ENCODE results near the gene CCDC85C.

Gene CCDC85C

DNA sequence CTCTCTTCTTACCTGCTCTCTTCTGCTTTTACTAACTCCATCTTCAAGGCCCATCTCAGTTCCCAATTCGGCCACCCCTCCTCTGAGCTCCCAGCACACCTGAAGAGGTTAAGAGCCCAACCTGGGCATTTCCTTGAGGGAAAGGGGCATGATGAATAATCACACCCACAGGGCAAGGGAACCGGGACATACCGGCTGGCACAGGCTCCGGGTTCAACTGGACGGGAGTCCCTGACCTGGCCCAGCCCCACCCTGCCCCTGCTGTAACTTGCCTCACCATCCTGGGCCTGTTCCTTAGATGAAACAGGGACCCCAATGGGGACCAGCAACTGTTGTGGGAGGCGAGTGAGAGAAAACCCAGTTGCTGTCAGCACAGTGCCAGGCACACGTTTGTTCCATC lies 8.5 kb downstream of the CCDC85C start:
- no peak for DNase-seq (ENCODE audit: low read depth)
- TF ChIP-seq, protein P1, sequence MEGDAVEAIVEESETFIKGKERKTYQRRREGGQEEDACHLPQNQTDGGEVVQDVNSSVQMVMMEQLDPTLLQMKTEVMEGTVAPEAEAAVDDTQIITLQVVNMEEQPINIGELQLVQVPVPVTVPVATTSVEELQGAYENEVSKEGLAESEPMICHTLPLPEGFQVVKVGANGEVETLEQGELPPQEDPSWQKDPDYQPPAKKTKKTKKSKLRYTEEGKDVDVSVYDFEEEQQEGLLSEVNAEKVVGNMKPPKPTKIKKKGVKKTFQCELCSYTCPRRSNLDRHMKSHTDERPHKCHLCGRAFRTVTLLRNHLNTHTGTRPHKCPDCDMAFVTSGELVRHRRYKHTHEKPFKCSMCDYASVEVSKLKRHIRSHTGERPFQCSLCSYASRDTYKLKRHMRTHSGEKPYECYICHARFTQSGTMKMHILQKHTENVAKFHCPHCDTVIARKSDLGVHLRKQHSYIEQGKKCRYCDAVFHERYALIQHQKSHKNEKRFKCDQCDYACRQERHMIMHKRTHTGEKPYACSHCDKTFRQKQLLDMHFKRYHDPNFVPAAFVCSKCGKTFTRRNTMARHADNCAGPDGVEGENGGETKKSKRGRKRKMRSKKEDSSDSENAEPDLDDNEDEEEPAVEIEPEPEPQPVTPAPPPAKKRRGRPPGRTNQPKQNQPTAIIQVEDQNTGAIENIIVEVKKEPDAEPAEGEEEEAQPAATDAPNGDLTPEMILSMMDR (IDR thresholded peaks at IDR 0.05; ENCODE audit: low read length, missing control alignments): no peak
- H3K4me3 ChIP-seq (replicated peaks; ENCODE audit: low read depth, low read length): no peak overlapping the region

DNA sequence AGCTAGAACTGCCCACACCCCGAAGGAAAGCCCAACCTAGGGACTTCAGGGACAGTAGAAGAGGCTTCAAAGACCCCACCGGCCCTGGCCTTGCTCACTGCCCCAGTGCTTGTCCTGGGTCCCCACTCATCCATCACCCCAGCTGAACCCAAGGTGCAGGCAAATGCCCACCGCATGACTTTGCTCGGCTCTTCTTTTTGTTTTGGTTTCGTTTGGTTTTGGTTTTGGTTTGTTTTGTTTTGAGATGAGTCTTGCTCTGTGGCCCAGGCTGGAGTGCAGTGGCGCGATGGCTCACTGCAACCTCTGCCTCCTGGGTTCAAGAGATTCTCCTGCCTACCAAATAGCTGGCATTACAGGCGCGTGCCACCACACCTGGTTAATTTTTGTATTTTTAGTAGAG lies 9.0 kb downstream of the CCDC85C start:
- no peak overlapping the region for H3K4me3 ChIP-seq (replicated peaks; ENCODE audit: low read depth, low read length)
- TF ChIP-seq, protein P1 (IDR thresholded peaks at IDR 0.05; ENCODE audit: low read length, missing control alignments): no peak
- DNase-seq (ENCODE audit: low read depth): no peak

DNA sequence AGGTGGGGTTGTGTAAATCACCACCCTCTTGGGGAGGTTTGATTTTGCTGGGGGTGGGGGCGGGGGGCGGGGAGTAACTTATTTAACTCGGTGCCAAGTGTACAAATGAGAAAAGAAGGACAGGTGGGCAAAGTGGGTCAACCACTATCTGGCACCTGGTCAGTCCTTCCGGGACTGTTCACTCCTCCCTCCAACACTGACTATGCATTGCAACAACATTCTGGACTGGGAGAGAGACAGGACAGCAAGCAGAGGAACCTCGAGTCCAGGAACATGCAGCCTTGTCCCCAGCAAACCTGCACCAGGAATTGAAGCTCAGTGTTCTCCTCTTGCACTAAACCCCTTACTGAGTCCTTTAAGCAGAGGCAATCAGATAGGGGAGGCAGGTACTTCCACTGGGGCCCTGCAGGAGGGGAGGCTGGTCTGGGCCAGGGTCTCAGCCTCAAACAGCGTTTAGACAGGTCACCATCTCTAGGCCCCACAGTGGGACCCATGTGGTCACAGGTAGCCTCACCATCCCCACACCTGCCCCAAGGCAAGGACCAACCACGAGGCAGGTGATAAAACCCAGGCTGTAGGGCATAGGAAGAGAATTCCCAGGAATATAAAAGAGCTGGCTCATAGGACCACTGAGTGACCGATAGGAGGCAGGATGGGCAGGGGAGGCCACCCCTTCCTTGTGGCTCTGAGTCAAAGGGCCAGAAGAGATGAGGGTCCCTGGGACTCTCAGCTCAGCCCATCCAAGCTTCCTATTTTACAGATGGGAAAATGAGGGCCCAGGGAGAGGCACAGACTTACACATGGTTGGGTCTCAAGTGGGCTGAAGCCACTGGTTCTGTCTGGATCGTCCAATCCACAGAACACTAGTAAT lies 9.8 kb downstream of the CCDC85C start:
- no peak for DNase-seq (ENCODE audit: low read depth)
- TF ChIP-seq, protein P1 (IDR thresholded peaks at IDR 0.05; ENCODE audit: low read length, missing control alignments): no peak
- H3K4me3 ChIP-seq (replicated peaks; ENCODE audit: low read depth, low read length): no peak overlapping the region

DNA sequence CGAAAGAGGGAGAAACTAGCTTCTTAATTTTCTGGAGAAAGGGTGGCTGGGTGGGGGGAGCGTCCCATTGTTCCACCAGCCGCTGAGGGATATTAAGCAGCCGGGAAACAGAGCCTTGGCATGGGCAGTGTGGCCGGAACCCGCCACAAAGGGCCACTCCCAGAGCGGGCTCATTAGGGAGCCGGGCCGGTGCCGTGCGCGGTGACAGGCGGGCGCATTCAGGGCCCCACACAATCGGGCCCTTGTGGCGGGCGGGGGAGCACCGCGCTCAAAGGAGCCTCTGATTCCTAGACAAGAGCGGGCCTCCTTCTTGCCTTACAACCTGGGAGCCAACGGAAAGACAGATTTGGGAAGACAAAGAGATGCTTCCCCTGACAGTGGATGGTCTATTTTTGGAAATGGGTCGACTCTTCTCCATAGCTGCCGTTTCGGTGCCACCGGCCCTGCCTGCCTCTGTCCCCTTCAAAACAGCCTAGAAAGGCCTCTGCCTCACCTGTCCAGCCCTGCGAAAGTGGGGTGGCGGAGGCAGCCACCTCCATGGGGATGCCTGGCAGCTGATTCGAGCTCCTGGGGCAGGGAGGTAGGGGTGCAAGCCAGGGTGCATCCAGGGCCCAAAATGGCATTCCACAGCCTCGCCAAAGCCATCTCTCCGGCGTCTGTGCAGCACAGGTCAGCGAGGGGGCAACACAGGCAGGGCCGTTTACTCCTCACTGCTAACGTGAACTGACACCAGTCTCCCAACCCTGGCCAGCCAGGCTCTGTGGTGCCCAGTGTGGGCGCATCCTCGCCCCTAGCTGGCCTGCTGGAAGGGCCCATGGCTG lies 10.9 kb downstream of the CCDC85C start:
- DNase-seq (ENCODE audit: low read depth): no peak
- TF ChIP-seq, protein P1 (IDR thresholded peaks at IDR 0.05; ENCODE audit: low read length, missing control alignments): no peak
- no peak overlapping the region for H3K4me3 ChIP-seq (replicated peaks; ENCODE audit: low read depth, low read length)

DNA sequence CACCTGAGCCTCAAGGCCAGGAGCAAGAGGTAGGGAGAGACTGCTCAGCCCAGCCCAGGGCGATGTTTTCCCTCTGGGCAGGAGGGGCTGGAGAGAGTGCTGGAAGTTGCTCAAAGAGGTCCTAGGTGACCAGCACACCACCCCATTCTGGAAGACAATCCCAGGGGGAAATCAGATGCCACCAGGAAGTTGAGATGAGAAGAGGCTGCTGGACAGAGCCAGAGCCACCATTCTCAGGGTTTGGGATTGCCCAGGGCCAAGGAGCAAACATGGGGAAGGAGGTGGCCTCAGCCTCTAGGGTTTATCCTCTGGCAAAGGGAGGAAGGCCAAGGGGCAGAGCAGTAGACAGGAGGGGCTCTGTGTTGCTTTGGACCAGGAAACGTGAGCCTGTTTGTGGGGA lies 11.6 kb downstream of the CCDC85C start:
- H3K4me3 ChIP-seq (replicated peaks; ENCODE audit: low read depth, low read length): no peak overlapping the region
- no peak for DNase-seq (ENCODE audit: low read depth)
- TF ChIP-seq, protein P1 (IDR thresholded peaks at IDR 0.05; ENCODE audit: low read length, missing control alignments): no peak

DNA sequence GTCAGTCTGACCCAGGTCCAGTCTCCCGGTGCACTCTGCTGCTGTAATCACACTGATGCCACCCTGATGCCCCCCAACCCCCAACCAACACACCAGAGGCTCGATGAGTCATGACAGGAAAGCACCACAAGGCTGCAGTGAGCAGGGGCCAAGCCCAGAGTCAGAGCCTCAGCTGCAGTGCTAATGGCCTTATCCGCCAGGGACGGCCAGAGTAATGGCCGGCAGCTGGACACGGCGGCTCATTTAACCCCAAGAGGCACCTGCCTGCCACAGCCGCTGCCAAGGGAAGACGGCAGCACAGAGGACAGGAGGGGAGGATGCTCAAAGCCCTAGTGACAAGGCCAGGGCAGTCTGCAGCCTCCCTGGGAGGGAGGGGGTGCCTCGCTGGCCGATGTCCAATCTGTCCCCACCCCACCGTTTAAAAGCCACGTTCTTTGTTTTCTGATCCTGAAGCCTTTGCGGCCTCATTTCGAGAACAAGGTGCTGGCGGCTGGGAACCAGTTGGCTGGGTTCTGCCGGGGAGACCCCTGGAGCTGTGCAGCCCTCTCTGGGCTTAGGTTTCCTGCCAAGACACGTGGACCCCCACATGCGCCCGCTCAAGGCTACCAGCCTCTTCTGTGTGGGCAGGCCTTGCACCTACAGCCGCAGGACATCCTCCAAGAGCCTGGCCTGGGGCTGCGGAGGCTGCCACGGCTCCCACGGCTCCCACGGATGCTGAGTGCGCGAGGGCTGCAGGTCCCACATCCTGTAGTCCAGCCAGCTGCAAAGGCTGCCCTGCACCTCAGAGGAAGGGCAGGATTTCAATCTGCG lies 13.1 kb downstream of the CCDC85C start:
- peak; percentile 37 for DNase-seq (ENCODE audit: low read depth)
- H3K4me3 ChIP-seq (replicated peaks; ENCODE audit: low read depth, low read length): no peak overlapping the region
- TF ChIP-seq, protein P1 (IDR thresholded peaks at IDR 0.05; ENCODE audit: low read length, missing control alignments): no peak
